Measurements from ENCODE around the gene TDRD12. TPM values are rescaled to one million over a fixed set of nuclear protein-coding genes. Genes with fewer than 3 reads are reported as not detected.

TDRD12 gene
- total and polyA plus RNA-seq, 2 of the 13 experiments (the other 11 are each of a cell fraction or from before 2014, with no cell fraction given): 0.03 to 0.40 TPM

- TF ChIP-seq KDM3A (CRISPR knock-in tag; IDR thresholded peaks at IDR 0.05; ENCODE audit: low read depth): no peak
- no peak for TF ChIP-seq ZNF766 (CRISPR knock-in tag; IDR thresholded peaks at IDR 0.05; ENCODE audit: borderline replicate concordance)
- no peak for TF ChIP-seq CENPX (CRISPR knock-in tag; IDR thresholded peaks at IDR 0.05)
- TF ChIP-seq ZFP36 (IDR thresholded peaks at IDR 0.05; ENCODE audit: borderline replicate concordance, low read depth, low read length, partially characterized antibody): no peak
- peak; percentile 43; the same call in 1 of the 2 replicates for TF ChIP-seq ZNF687 (CRISPR knock-in tag; IDR thresholded peaks at IDR 0.05)
- no peak for TF ChIP-seq ZBTB40 (IDR thresholded peaks at IDR 0.05)
- 0 out of 2 replicates have a peak, but pooled peaks have one; percentile 24 for TF ChIP-seq ZBTB40 (CRISPR knock-in tag; IDR thresholded peaks at IDR 0.05)
- TF ChIP-seq ZNF142 (CRISPR knock-in tag; IDR thresholded peaks at IDR 0.05): no peak
- TF ChIP-seq ZNF616 (CRISPR knock-in tag; IDR thresholded peaks at IDR 0.05; ENCODE audit: low read depth): no peak
Measured at GRCh38 chr19:32674153-32674930, 45.2 kb upstream of the TDRD12 start (continued).

Data from HepG2 (cell line).